LNCaP clone FGC (cell line): ENCODE measurements around the gene GHR.

ENCODE experiments used
- DNase-seq: peaks from one replicate; pipeline ENCODE4 v3.0.0-alpha.2; 2011; ENCODE audit warnings: low read depth
- H3K4me3 ChIP-seq: 2 replicates; pipeline ENCODE4 v1.5.1; 2011; ENCODE audit warnings: mild to moderate bottlenecking, low read depth, low read length, control low read depth
- CTCF ChIP-seq: IDR thresholded peaks from 2 replicates; pipeline ENCODE4 v1.5.1; 2012; ENCODE audit warnings: mild to moderate bottlenecking; ENCODE audit not compliant: control insufficient read depth, insufficient read depth; ENCODE audit errors: extremely low read depth

Gene GHR

GRCh38 chr5:42689391-42689790, 266.2 kb downstream of the GHR start:
- no peak for DNase-seq
- H3K4me3 ChIP-seq = no peak overlapping the region
- no peak for TF ChIP-seq CTCF

- peak; percentile 0 for DNase-seq
- no peak overlapping the region for H3K4me3 ChIP-seq
- no peak for TF ChIP-seq CTCF
Observed at GRCh38 chr5:42691413-42691937, 268.2 kb downstream of the GHR start.

GRCh38 chr5:42701351-42702059, 278.3 kb downstream of the GHR start:
- no peak for TF ChIP-seq CTCF
- DNase-seq = no peak
- H3K4me3 ChIP-seq = no peak overlapping the region

GRCh38 chr5:42703238-42703637, 280.0 kb downstream of the GHR start:
- TF ChIP-seq CTCF = no peak
- no peak overlapping the region for H3K4me3 ChIP-seq
- no peak for DNase-seq

GRCh38 chr5:42715785-42716184, 292.5 kb downstream of the GHR start:
- no peak for TF ChIP-seq CTCF
- H3K4me3 ChIP-seq = no peak overlapping the region
- DNase-seq = no peak

GRCh38 chr5:42718591-42718990, 295.4 kb downstream of the GHR start:
- DNase-seq = no peak
- no peak for TF ChIP-seq CTCF
- no peak overlapping the region for H3K4me3 ChIP-seq

- H3K4me3 ChIP-seq = no peak overlapping the region
- no peak for DNase-seq
- no peak for TF ChIP-seq CTCF
Observed at GRCh38 chr5:42719034-42719433, 295.8 kb downstream of the GHR start.
